SK-N-SH treated with all-trans-retinoic acid at 6 μM for 48 hours (cell line): ENCODE data around the gene HSF2BP.

Source experiments
- ARNTL ChIP-seq: fragments of 450-650 bp; formaldehyde crosslinking; IDR thresholded peaks from 2 replicates; pipeline ENCODE4 v1.5.0; 2020; ENCODE audit warnings: low read depth, mild to moderate bottlenecking, moderate library complexity, borderline replicate concordance
- CREB5 ChIP-seq: fragments of 250-450 bp; sonication (Bioruptor Pico); IDR thresholded peaks from 2 replicates; pipeline ENCODE4 v1.5.1; 2020; ENCODE audit warnings: low read depth, mild to moderate bottlenecking, moderate library complexity
- GLIS3 ChIP-seq: fragments of 250-450 bp; sonication (Bioruptor Pico); IDR thresholded peaks from 2 replicates; pipeline ENCODE4 v1.5.0; 2020; ENCODE audit warnings: mild to moderate bottlenecking, moderate library complexity
- ISL1 ChIP-seq: fragments of 250-450 bp; sonication (Bioruptor Pico); IDR thresholded peaks from 2 replicates; pipeline ENCODE4 v2.1.2; 2022; ENCODE audit warnings: mild to moderate bottlenecking, moderate library complexity
- POU6F1 ChIP-seq: fragments of 250-450 bp; sonication (Bioruptor Pico); IDR thresholded peaks from 2 replicates; pipeline ENCODE4 v1.8.0; 2021; ENCODE audit warnings: low read depth, mild to moderate bottlenecking, moderate library complexity, borderline replicate concordance
- RARB ChIP-seq: fragments of 250-450 bp; sonication (Bioruptor Pico); IDR thresholded peaks from 2 replicates; pipeline ENCODE4 v1.8.0; 2021; ENCODE audit warnings: mild to moderate bottlenecking, moderate library complexity
- TCF4 ChIP-seq: fragments of 250-450 bp; sonication (Bioruptor Pico); IDR thresholded peaks from 2 replicates; pipeline ENCODE4 v1.8.0; 2021; ENCODE audit warnings: mild to moderate bottlenecking, moderate library complexity, borderline replicate concordance
- TSHZ2 ChIP-seq: fragments of 250-450 bp; sonication (Bioruptor Pico); IDR thresholded peaks from 2 replicates; pipeline ENCODE4 v1.5.0; 2020; ENCODE audit warnings: mild to moderate bottlenecking, moderate library complexity
- ZFP3 ChIP-seq: fragments of 250-450 bp; sonication (Bioruptor Pico); IDR thresholded peaks from 2 replicates; pipeline ENCODE4 v1.5.0; 2020; ENCODE audit warnings: mild to moderate bottlenecking, moderate library complexity

DNA sequence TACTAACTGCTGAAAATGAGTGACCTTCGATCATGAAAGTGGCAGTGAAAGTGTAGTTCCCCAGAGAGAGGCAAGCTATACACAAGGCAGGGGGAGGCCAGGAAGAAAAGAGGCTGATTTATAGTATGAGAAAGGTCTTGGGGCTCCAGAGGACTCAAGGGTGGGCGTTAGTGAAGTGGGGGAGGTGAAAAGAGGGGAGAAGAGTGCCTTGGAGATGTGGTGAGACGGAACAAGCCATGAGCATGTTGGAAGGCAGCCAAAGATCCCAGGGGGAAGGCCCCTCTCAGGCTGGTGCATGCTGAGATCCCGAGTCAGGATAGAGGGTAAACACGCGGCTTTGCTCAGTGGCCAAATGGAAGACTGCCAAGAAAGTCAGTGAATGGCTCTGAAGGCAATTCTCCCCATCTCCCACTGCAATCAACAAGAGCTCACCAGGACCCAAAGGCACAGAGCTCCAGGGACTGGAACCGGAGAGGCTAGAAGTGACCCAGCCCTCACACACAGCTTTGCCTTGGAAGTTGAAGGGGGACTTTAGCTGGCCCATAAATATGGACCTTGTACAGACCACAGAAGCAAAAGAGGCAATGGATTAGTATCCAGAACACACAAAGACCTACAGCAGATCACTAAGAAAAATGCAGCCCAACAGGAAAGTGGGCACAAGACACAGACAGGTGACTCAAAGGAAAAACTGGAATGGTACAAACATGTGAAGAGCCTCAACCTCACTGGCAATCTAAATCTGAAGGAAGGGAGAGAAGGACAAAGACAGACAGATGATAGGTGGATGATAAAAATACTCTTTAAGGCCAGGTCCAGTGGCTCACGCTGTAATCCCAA lies 49.6 kb downstream of the HSF2BP start:
- TF ChIP-seq ARNTL (CRISPR knock-in tag) = no peak
- no peak for TF ChIP-seq CREB5 (CRISPR knock-in tag)
- TF ChIP-seq TSHZ2 (CRISPR knock-in tag) = no peak
- no peak for TF ChIP-seq RARB (CRISPR knock-in tag)
- TF ChIP-seq POU6F1 (CRISPR knock-in tag) = no peak
- TF ChIP-seq TCF4 (CRISPR knock-in tag) = no peak
- no peak for TF ChIP-seq GLIS3
- TF ChIP-seq ISL1 (CRISPR knock-in tag) = no peak
- peak; percentile 59; the same call in 1 of the 2 replicates for TF ChIP-seq ZFP3 (CRISPR knock-in tag)
